ENCODE results near the gene OSTN.

DNA sequence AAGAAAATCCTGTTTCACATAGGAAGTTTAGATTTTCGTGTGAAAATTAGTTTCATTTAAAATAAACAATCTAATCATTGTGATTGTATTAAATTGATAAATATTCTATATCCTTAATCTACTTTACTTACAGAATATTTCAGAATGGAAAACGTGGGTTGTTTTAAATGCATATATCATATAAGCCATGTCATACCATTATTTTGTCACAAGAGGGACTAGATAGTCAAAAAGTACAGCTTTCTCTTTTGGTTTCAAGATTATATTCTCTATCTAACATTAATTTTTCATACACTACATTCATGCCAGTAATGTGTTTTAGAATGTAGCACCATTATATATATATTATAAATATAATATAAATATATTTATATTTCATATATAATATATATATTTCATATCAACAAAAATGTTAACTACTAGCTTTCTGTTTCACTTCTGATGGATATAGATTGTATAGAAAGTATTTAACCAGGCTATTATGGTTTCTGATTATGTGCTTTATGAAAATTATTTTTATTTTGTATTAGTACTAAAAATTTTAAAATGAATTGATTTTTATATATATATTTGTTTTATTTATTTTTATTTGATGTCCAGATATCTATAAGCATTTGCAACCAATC lies 45.3 kb downstream of the OSTN start:
- no peak for TF ChIP-seq ZFP30 (CRISPR knock-in tag; IDR thresholded peaks at IDR 0.05)
- no peak for TF ChIP-seq RARB (CRISPR knock-in tag; IDR thresholded peaks at IDR 0.05)
- TF ChIP-seq, protein P1, sequence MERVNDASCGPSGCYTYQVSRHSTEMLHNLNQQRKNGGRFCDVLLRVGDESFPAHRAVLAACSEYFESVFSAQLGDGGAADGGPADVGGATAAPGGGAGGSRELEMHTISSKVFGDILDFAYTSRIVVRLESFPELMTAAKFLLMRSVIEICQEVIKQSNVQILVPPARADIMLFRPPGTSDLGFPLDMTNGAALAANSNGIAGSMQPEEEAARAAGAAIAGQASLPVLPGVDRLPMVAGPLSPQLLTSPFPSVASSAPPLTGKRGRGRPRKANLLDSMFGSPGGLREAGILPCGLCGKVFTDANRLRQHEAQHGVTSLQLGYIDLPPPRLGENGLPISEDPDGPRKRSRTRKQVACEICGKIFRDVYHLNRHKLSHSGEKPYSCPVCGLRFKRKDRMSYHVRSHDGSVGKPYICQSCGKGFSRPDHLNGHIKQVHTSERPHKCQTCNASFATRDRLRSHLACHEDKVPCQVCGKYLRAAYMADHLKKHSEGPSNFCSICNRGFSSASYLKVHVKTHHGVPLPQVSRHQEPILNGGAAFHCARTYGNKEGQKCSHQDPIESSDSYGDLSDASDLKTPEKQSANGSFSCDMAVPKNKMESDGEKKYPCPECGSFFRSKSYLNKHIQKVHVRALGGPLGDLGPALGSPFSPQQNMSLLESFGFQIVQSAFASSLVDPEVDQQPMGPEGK (CRISPR knock-in tag; IDR thresholded peaks at IDR 0.05; ENCODE audit: borderline replicate concordance), result no peak
- TF ChIP-seq, protein P2, sequence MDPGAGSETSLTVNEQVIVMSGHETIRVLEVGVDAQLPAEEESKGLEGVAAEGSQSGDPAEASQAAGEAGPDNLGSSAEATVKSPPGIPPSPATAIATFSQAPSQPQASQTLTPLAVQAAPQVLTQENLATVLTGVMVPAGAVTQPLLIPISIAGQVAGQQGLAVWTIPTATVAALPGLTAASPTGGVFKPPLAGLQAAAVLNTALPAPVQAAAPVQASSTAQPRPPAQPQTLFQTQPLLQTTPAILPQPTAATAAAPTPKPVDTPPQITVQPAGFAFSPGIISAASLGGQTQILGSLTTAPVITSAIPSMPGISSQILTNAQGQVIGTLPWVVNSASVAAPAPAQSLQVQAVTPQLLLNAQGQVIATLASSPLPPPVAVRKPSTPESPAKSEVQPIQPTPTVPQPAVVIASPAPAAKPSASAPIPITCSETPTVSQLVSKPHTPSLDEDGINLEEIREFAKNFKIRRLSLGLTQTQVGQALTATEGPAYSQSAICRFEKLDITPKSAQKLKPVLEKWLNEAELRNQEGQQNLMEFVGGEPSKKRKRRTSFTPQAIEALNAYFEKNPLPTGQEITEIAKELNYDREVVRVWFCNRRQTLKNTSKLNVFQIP (CRISPR knock-in tag; IDR thresholded peaks at IDR 0.05; ENCODE audit: borderline replicate concordance, low read depth), result no peak

Data from SK-N-SH treated with all-trans-retinoic acid at 6 μM for 48 hours (cell line).